HG03139 (cell line): ENCODE data around the gene FAM163A.

Experiments
- ATAC-seq: cut with Tn5 transposase; IDR thresholded peaks from one replicate; pipeline ENCODE4 v1.9.1; 2021; ENCODE audit not compliant: unreplicated experiment

FAM163A gene

GRCh38 chr1:179748772-179749171 is 5.7 kb downstream of the FAM163A start:
- no peak for ATAC-seq

GRCh38 chr1:179750630-179751029 is 7.5 kb downstream of the FAM163A start:
- ATAC-seq, result no peak

- no peak for ATAC-seq
Observed at GRCh38 chr1:179753061-179753460, 10.0 kb downstream of the FAM163A start.

GRCh38 chr1:179754041-179754624 is 11.0 kb downstream of the FAM163A start:
- no peak for ATAC-seq

DNA sequence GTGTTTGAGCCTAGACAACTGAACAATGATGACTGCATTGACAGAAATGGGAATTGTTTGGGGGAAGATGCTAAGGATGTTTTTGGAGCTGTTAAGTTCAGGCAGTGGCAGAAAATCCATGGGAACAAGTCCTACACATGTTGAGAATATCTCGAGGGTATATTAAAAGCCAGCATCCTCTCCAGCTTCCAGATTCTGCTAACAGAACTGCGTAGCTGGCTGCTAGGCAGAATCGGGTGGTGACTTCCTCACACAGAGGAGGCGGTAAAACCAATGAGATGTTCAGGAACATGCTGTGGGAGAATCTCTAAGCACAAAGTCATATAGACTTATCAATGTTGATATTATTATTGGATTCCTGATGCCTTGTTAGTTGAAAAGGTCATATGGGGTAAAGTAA is 14.8 kb downstream of the FAM163A start:
- ATAC-seq, result no peak

DNA sequence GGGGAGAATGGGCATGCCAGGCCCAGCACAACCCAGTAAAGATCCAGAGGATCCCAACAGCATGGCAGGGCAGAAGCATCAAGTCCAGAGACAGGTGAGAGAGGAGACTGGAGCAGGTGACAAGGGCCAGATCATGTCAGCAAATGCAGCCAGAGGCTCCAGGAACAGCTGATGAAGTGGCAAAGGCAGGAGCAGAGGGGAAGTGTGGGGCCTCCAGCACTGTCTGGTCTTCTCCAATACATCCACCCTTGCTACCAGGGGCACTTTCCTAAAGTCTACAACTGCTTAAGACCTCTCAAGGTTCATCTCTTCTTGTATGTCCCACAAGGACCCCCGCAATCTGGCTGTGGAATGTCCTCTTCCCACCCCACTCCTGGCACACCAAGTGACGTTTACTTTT is 17.4 kb downstream of the FAM163A start:
- no peak for ATAC-seq

DNA sequence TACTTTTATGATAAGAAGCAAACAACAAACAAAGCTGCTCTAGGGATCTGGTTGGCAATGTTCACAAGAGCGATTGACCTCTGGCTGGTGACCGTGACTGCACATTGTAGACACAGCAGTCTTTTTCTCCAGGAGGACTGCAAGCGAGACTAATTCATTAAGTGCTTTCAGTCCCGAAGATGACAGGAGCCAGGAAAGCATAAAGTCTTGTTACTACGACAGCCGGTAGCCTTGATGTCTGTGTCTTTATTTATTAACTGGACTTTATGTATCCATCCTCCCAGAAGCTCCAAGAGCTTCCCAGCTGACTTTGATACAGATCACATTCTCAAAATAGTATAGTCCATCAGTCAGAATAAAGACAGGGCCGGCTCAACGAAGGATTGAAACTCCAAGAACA is 18.2 kb downstream of the FAM163A start:
- ATAC-seq, result no peak

GRCh38 chr1:179761846-179762640 is 19.0 kb downstream of the FAM163A start:
- no peak for ATAC-seq

DNA sequence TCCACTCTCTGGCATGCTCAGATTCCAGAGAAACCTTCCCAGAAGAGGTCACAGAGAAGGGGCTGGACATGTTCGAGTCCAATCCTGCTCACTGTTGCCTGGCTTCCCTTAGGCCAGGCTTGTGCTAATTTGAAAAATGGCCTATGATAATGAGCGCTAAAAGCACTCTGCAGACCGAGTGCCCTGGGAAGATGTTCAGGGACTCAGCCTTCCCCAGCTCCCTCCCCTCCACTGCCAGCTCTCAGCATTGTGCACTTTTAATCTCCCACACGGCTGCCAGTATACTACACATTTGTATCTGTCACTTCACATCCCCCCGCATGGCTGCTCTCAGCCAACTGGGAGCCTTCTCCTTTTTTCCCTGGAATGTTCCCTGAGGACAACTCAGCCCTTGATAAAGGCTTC is 24.1 kb downstream of the FAM163A start:
- ATAC-seq, result no peak

GRCh38 chr1:179767996-179768395 is 24.9 kb downstream of the FAM163A start:
- no peak for ATAC-seq

DNA sequence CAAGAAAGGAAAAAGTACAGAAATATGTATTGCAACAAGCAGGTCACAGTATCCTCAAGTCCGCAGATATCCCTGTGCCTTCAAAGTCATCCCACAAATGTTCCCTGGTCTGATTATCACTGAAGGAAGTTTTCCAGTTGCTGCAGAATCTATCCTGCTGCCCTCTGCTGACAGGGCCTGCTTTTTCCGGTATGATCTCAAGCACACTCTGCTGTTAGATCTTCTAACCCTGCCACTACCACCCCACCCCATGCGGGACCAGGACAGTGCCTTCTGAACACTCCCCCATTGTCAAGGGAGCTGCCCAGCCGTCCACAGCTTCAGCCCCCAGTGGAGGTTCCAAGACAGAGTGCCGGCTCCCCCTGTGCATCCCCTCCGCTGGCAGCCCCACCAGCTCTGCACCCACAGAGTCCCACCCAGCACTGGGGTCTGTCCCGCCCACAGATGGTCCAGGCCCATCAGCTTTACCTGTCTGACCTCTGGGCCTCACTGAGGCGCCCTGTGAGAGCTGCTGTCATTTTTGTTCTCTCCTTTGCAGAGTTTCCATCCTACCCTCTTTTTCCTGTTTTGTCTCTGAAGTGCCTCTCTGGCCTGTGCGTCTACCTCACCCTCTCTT is 27.9 kb downstream of the FAM163A start:
- no peak for ATAC-seq

DNA sequence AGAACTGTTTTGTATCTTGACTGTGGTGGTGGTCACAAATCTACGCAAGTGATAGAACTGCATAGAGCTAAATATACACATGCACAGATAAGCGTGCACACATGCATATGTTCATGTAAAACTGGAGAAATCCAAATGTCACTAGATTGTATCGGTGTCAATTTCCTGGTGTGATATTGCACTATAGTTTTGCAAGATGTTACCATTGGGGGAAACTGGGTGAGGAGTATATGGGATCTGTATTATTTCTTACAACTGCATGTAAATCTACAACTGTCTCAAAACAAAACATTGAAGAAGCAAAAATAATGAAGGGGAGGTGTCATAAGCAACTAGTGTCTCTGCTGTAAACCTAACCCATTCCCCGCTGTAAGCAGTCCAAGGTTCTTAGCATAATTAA is 30.2 kb downstream of the FAM163A start:
- no peak for ATAC-seq

- ATAC-seq, result no peak
Observed at GRCh38 chr1:179774000-179774399, 30.9 kb downstream of the FAM163A start.

GRCh38 chr1:179774566-179774965 is 31.5 kb downstream of the FAM163A start:
- no peak for ATAC-seq

GRCh38 chr1:179775009-179775408 is 31.9 kb downstream of the FAM163A start:
- ATAC-seq, result no peak

- ATAC-seq, result no peak
Observed at GRCh38 chr1:179776831-179777230, 33.7 kb downstream of the FAM163A start.

GRCh38 chr1:179777731-179778130 is 34.6 kb downstream of the FAM163A start:
- no peak for ATAC-seq

DNA sequence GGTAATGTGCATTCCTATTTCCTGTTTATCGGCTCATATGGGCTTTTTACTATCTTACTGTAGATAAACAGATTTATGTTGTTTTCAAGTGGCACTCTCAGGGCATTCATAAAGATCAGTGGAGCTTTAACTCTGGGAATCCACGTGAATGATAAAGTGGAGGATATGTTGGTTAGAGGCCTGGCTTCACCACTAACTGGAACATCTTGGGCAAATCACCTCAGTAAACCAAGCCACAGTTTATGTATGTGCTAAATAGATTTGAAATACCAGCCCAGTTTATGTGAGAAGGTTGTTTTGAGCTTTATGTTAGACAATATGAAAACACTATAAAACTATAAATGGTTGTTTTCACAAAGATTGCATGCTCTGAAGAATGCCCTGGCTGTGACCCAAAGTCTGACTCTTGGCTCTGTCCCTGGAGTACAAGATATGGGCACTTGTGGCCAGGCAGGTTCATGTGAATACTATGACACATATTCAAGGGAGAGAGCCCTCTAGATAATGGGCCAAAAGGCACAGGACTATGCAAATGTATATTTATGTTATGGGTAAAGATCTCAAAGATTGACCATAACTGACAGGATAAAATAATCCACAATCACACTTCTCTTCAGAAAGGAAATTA is 36.7 kb downstream of the FAM163A start:
- no peak for ATAC-seq

GRCh38 chr1:179781962-179782361 is 38.9 kb downstream of the FAM163A start:
- ATAC-seq, result no peak

- ATAC-seq, result no peak
Observed at GRCh38 chr1:179785031-179785431, 41.9 kb downstream of the FAM163A start.

DNA sequence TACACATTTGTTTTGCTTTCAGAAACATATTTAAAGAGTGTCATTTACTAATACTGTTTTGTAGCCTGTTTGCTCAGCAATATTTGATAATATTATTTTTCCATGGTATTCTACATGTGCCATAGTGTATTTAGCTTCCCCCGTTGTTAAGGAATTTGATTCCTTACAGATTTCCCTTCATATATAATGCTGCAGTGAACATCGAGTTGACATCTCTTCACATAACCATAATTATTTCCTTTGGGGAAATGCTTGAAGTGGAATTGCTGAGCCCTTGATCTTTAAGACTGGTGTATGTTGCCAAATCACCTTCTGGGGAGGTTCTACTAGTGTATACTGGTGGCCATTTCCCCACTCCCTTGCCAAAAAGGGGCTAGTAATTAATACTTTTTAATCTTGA is 42.6 kb downstream of the FAM163A start:
- ATAC-seq, result no peak
